Measurements from ENCODE around the gene BTAF1.
"Not testable (repeated sequence)": the region's sequence is repeated elsewhere in the genome, so short reads cannot be mapped to it uniquely, and the experiment has no call there.

Gene BTAF1

GRCh38 chr10:92031580-92031979 is 108.0 kb downstream of the BTAF1 start:
- H3K27ac ChIP-seq, result no peak overlapping the region
- no peak overlapping the region for H3K4me3 ChIP-seq

GRCh38 chr10:92033070-92033469 is 109.5 kb downstream of the BTAF1 start:
- H3K27ac ChIP-seq, H3K4me3 ChIP-seq: not testable (repeated sequence)

- no peak overlapping the region for H3K27ac ChIP-seq
- H3K4me3 ChIP-seq, result no peak overlapping the region
Observed at GRCh38 chr10:92038949-92039348, 115.4 kb downstream of the BTAF1 start.

GRCh38 chr10:92042541-92042940 is 119.0 kb downstream of the BTAF1 start:
- H3K4me3 ChIP-seq, result no peak overlapping the region
- H3K27ac ChIP-seq, result no peak overlapping the region

- no peak overlapping the region for H3K27ac ChIP-seq
- no peak overlapping the region for H3K4me3 ChIP-seq
Observed at GRCh38 chr10:92045641-92046106, 122.1 kb downstream of the BTAF1 start.

- no peak overlapping the region for H3K4me3 ChIP-seq
Observed at GRCh38 chr10:92047215-92047614, 123.6 kb downstream of the BTAF1 start.

GRCh38 chr10:92052088-92052487 is 128.5 kb downstream of the BTAF1 start:
- Histone ChIP-seq H3K4me3 (no peak overlapping the region), H3K27ac (no peak overlapping the region)

More at GRCh38 chr10:92047215-92047614, 123.6 kb downstream of the BTAF1 start:
- H3K27ac ChIP-seq, result no peak overlapping the region

GRCh38 chr10:92052741-92053140 is 129.2 kb downstream of the BTAF1 start:
- H3K4me3 ChIP-seq, result no peak overlapping the region
- no peak overlapping the region for H3K27ac ChIP-seq

GRCh38 chr10:92054807-92055206 is 131.2 kb downstream of the BTAF1 start:
- H3K4me3 ChIP-seq, result no peak overlapping the region
- H3K27ac ChIP-seq, result no peak overlapping the region

GRCh38 chr10:92062273-92062672 is 138.7 kb downstream of the BTAF1 start:
- Histone ChIP-seq H3K4me3 (no peak overlapping the region), H3K27ac (no peak overlapping the region)

GRCh38 chr10:92064506-92064905 is 140.9 kb downstream of the BTAF1 start:
- H3K27ac ChIP-seq, result no peak overlapping the region
- H3K4me3 ChIP-seq, result no peak overlapping the region

- no peak overlapping the region for H3K4me3 ChIP-seq
- H3K27ac ChIP-seq, result no peak overlapping the region
Observed at GRCh38 chr10:92066386-92066785, 142.8 kb downstream of the BTAF1 start.

GRCh38 chr10:92068900-92069299 is 145.3 kb downstream of the BTAF1 start:
- H3K4me3 ChIP-seq, result no peak overlapping the region
- no peak overlapping the region for H3K27ac ChIP-seq

GRCh38 chr10:92074126-92074887 is 150.7 kb downstream of the BTAF1 start:
- H3K27ac ChIP-seq, result no peak overlapping the region
- no peak overlapping the region for H3K4me3 ChIP-seq

- no peak overlapping the region for H3K27ac ChIP-seq
Observed at GRCh38 chr10:92075829-92076228, 152.3 kb downstream of the BTAF1 start.

GRCh38 chr10:92076722-92077121 is 153.2 kb downstream of the BTAF1 start:
- no peak overlapping the region for H3K4me3 ChIP-seq

More at GRCh38 chr10:92075829-92076228, 152.3 kb downstream of the BTAF1 start:
- H3K4me3 ChIP-seq, result no peak overlapping the region

GRCh38 chr10:92079003-92079402 is 155.4 kb downstream of the BTAF1 start:
- no peak overlapping the region for H3K27ac ChIP-seq
- no peak overlapping the region for H3K4me3 ChIP-seq

More at GRCh38 chr10:92076722-92077121, 153.2 kb downstream of the BTAF1 start:
- no peak overlapping the region for H3K27ac ChIP-seq

Measured in skin epidermis (tissue), 12 donors.